GM12801 (cell line): ENCODE measurements around the gene AMN.

Experiments used
- TF ChIP-seq, protein P1 (sequence below): IDR thresholded peaks from one replicate; pipeline ENCODE4 v1.5.1; 2011; ENCODE audit warnings: control low read depth; ENCODE audit not compliant: insufficient read length; ENCODE audit errors: extremely low read depth

Gene AMN

DNA sequence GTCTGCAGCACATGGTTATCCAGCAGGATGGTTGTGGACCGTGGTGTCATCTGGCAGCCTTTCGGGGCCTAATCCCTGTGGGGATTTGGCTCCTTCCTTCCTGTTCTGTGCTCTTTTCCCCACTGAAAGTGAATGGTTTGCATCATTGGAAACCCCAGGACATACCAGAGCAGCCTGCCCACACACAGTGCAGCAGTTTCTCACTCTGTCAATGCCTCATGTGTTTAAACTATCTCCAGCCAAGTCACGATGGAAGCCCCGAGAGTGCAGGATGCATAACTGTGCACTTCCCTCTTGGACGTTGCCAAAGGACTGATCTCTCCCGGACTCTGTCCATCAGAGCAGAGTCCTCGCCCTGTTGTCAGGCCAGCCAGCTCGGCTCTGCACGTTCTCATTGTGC, 29.0 kb upstream of the AMN start:
- TF ChIP-seq, protein P1, sequence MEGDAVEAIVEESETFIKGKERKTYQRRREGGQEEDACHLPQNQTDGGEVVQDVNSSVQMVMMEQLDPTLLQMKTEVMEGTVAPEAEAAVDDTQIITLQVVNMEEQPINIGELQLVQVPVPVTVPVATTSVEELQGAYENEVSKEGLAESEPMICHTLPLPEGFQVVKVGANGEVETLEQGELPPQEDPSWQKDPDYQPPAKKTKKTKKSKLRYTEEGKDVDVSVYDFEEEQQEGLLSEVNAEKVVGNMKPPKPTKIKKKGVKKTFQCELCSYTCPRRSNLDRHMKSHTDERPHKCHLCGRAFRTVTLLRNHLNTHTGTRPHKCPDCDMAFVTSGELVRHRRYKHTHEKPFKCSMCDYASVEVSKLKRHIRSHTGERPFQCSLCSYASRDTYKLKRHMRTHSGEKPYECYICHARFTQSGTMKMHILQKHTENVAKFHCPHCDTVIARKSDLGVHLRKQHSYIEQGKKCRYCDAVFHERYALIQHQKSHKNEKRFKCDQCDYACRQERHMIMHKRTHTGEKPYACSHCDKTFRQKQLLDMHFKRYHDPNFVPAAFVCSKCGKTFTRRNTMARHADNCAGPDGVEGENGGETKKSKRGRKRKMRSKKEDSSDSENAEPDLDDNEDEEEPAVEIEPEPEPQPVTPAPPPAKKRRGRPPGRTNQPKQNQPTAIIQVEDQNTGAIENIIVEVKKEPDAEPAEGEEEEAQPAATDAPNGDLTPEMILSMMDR = no peak

DNA sequence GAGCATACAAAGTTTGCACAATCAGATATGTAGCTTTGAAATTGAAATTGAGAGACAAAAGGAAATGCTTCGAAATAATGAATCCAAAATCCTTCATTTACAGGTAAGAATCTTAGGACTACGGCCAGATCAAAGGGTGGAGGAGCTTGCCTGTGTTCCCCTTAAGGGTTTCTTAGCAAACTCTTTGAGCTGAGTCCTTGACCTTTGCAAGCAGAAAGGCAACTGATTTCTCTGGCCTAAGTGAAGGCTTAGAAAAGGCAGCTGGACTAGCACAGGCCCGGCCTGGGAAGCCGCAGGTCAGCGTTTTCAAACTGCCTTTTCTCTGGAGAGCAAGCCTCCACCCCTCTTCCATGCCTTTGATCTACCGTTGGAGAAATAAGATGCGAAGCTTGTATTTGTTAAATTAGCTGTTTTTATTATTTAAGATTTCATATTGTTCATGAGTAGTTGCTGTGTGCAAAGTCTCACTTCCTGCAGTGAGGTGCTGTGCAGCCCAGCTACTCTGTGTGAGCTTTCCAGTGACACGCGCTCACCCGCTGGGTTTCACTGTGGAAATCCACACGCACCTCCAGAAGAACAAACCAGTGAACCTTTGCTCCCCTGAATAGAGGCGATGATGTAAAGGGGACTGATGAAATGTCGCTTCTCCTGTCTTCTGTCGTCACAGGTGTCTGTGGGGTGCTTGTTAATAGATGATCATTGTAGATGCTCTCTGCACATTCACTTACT, 25.0 kb upstream of the AMN start:
- TF ChIP-seq, protein P1 = no peak

DNA sequence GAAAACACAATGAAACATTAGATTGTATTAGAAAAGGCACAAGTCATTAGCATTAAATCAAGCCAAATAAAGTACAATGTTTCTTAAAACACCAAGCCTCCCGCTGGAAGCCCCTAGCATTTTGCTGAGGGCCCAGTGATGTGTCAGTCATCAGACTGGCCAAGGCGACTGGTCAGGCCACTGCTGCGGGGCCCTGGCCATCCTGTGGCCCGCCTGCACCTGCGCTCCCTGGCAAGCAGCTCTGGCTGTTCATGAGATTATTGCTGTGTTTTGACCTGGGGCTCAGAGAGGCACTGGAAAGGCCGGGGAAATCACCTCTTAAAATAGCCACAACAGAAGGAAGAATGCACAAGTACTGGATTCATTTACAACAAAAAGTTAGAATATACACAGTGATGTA, 24.2 kb upstream of the AMN start:
- TF ChIP-seq, protein P1 = no peak

DNA sequence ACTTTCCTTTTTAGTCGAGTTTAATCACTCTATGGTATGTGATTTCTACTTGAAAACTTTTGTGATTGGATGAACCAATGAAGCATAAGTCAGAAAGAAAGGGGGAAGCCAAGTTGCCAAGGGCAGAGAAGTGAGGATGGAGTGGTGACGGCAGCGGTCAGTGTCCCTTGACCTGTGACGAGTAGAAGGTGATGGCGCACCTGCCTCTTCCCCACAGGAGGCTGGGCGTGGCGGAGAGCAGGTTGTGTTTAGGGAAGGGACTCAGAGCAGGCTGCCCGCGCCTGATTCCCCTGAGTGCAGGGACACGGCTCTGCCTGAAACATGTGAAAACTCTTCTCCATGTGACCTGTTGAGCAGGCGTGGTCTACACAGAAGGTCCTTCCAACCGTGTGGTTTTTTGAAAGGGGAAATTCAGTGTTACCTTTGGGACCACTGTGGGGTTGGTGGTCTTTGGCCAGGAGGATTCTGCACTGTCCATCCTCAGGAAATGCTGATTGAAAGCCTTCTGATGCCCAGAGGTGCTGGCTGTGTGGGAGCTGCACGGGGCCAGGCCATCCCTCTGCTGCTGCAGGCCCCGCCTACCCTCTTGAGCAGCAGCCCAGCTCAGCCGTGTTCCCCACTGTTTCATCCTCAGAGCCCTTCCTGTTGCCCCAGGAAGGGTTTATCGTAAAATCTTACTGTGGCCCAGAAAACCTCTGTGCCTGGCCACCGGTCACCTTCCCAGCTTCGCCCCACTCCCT, 23.5 kb upstream of the AMN start:
- TF ChIP-seq, protein P1 = no peak

DNA sequence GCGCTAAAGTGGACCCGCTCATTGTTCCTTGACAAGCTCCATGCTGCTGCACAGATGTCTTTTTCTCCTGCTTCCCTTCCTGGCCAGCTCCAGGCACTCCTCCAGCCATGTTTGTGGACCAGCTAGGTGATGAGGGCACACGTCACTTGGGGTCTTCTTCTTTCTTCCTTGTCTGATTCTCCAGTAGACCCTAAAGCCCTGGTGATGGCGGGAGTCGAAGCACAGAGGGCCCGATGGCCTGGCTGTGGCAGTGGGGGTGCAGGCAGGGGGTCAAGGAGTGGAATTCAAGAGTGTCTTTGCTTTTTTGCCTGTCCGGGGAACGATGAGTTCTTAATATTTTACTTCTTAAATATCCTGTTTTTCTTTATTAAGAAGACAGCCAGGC, 23.0 kb upstream of the AMN start:
- TF ChIP-seq, protein P1 = no peak

DNA sequence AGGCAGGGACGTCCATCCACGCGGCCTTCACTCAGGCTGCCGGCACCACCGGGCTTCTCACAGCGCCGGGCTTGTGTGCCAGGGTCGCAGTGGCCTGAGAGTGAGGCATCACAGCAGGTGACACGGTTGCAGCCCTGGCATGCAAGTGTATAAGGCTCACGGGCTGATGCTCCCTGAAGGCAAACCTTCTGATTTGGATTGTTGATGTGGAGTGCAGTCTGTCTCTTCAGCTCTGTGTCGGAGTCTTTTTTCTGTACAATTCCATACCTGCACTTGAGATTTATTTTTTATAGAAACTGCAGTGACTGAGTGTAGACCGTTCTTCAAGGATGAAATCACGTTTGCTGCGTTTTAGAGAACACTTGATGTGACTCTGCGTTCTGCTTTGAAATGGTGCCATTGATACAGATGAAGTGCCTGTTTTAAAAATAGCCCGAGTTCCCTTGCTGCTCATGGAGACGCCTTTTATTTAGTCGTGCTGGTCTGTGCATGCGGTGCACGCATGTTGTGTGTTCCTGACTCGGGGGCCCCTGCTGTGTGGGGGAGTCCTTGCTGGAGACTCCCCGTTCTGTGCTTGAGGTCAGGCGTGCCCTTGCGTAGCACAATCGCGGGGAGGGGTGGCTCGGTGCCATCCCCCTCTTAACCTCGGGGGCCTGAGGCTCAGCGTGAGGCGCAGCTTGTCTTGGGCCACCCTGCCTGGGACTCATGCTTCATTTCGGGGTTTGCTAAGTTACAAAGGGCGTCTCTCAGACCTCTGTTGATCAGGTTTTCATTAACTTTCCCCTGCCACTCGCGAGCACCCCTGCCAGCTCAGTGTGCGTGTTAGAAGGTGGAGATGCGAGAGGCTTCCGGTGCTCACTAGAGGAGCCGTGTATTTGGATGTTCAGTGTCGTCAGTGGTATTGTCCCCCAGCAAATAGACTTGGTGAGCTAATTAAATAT, 21.6 kb upstream of the AMN start:
- TF ChIP-seq, protein P1 = no peak

DNA sequence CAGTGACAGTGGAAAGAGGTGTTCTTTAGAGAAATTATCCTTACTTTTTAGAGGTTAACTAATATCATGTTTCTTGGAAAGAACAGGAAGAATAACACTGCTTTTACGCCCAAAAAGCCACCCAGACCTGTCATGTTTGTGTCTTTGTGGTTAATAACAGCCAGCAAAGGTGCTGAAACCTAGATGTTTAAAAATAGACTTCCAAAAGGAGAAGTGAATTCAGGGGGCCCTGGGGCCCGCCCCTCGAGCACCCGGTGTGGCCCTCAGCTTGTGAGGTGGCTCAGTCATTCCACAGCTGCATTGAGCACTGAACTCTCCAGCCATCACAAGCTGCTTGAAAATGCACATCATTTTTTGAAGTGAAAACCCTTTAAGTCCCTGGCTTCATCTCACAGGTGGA, 20.8 kb upstream of the AMN start:
- TF ChIP-seq, protein P1 = no peak
